Activated naive CD4-positive, alpha-beta T cell treated with anti-CD3 and anti-CD28 coated beads, Interleukin-2, amount 50 U/mL, for 24 hours (primary cell): ENCODE data around the gene TP73.

Experiments used
- H3K27ac Mint-ChIP-seq: one replicate; pipeline ENCODE4 v1.8.0; 2021; ENCODE audit warnings: mild to moderate bottlenecking, mixed read lengths
- H3K27me3 Mint-ChIP-seq: one replicate; pipeline ENCODE4 v1.8.0; 2021; ENCODE audit warnings: mixed read lengths
- H3K36me3 Mint-ChIP-seq: one replicate; pipeline ENCODE4 v1.8.0; 2021; ENCODE audit warnings: mixed read lengths
- H3K4me1 Mint-ChIP-seq: one replicate; pipeline ENCODE4 v1.8.0; 2021; ENCODE audit warnings: mixed read lengths
- H3K4me3 Mint-ChIP-seq: one replicate; pipeline ENCODE4 v1.8.0; 2021; ENCODE audit warnings: mild to moderate bottlenecking, mixed read lengths
- H3K9me3 Mint-ChIP-seq: one replicate; pipeline ENCODE4 v1.8.0; 2021; ENCODE audit warnings: mixed read lengths

TP73 gene

DNA sequence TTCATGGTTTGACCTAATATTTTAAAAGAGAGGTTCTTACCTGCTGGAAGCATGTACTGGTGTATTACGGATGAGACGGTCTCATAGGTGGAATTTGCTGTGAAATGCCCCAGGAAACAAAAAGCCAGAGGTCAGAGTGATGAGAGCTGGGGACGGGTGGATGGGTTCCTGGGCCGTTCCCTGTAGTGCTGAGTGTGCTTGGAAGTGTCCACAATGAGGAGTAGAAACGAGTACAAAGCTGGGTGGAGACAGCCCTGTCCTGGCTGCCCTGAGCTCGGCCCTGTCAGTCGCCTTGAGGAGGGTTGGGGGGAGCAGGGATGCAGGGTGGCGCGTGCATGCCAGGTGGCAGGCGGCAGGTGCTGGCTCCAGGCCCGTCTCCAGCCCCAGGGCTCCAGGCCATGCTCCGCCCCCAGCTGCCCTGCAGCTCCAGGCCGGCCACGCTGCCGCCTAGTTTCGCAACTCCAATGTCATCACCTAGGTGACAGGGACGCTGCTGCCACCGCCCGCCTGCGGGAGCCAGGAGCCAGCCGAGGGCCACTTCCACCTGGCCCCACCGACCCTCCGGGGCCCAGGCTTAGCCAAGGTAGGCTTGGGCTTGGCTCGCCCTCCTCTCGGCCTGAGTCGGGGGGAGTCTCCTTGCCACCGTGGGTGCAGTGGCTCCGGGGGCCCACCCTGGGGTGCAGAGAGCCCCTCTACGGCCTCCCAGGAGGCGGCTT, 16.4 kb downstream of the TP73 start:
- Mint-ChIP-seq H3K9me3 (no peaks in the 10 kb centered on the region), H3K27me3 (no peaks in the 10 kb centered on the region), H3K36me3 (no peaks in the 10 kb centered on the region), H3K4me3 (no peak overlapping the region), H3K27ac (no peak overlapping the region), H3K4me1 (no peaks in the 10 kb centered on the region)

DNA sequence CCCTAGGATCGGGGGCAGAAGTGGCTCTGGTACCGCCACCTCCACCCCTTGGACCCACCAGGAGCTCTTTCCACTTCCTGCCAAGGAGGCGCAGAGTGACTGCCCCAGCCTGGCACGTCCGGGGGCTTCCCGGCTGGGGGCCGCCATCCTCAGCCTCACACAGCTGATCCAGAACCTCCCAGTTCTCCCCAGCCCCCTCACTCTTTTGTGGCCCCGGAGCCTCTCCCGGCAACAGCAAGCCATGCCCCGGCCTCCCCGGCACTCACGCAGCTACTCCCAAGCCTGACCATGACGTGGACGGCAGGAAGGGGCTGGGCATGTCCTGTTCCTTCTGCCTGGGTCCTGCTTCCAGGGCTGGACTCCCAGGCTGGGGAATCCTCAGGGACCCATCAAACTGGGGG, 17.1 kb downstream of the TP73 start:
- no peak overlapping the region for H3K27ac Mint-ChIP-seq
- no peaks in the 10 kb centered on the region for H3K27me3 Mint-ChIP-seq
- no peaks in the 10 kb centered on the region for H3K36me3 Mint-ChIP-seq
- H3K9me3 Mint-ChIP-seq, result no peaks in the 10 kb centered on the region
- H3K4me1 Mint-ChIP-seq, result no peaks in the 10 kb centered on the region
- H3K4me3 Mint-ChIP-seq, result no peak overlapping the region

DNA sequence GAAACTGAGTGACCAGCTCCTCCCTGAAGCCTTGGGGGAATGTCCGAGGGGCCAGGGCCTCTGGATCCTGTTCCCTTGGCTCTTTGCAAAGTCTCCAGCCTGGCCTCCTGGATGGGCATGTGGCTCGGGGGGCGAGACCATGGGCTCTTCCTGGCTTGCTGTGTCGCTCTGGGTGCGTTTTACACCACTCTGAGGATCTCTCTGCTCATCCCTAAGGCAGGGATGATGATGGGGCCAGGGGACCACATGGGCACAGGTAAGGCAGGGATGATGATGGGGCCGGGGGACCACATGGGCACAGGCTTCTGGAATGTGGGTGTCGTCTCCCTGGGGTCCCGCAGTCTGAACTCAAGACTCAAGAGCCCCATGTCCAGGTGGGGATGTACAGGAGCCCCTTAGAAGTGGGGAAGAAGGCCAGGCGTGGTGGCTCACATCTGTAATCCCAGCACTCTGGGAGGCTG, 17.7 kb downstream of the TP73 start:
- H3K27me3 Mint-ChIP-seq, result no peaks in the 10 kb centered on the region
- H3K4me1 Mint-ChIP-seq, result no peaks in the 10 kb centered on the region
- no peak overlapping the region for H3K27ac Mint-ChIP-seq
- H3K4me3 Mint-ChIP-seq, result no peak overlapping the region
- no peaks in the 10 kb centered on the region for H3K9me3 Mint-ChIP-seq
- H3K36me3 Mint-ChIP-seq, result no peaks in the 10 kb centered on the region

DNA sequence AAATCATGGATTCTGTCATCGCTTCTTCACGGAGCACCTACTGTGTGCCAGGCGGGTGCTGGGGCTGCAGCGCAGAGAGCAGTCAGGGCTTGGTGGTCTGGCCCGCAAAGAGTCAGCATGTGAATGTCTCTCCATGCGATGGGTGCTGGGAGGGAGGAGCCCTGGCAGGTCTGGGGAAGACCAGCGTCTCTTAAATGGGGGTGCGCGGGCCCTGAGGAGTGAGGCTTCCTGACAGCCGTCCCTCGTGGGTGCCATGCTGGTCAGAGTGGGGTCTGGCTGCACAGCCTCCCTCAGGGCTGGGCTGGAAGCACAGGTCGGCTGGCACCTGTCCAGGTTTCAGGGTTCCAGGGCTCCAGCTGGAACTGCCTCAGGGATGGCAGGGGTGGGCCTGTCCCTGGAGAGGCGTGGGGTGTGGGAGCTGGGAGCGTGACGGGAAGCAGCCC, 18.5 kb downstream of the TP73 start:
- Mint-ChIP-seq H3K9me3 (no peaks in the 10 kb centered on the region), H3K4me1 (no peaks in the 10 kb centered on the region), H3K27me3 (no peaks in the 10 kb centered on the region), H3K27ac (no peak overlapping the region), H3K36me3 (no peaks in the 10 kb centered on the region), H3K4me3 (no peak overlapping the region)

DNA sequence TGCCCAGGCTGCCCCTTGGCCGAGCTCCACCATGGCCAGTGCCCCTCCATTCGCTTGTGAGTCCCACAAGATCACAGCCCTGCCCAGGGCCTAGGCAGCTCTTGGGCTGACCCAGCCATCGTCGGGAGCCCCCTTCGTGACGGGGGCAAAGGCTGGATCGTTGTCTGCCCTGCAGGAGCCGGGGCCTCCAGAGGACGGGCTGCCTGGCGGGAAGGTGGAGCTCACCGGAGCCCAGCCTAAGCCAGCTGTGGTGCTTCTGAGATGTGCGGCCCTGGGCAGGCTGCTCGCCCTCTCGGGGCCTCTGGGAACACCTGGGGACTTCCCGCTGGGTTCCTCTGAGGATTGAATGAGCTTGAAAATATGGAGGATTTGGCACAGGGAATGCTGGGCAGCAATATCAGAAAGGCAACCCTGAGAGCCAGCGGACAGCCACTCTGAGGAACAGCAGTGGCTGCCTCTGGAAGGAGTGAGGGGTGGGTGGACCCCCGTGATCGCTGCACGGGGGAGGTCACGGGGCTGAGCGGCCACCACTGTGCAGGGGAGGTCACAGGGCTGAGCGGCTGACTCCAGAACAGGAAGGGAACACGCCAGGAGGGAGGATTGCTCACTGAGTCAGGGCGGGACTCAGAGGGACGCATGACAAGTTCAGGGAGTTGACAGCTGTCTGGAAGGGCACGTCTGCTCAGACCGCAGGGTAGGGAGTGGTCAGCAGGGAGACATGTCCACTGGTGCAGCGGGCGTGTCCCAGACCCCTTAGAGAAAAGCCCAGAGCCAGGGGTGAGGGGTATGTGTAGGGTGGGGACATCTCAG, 19.3 kb downstream of the TP73 start:
- Mint-ChIP-seq H3K9me3 (no peaks in the 10 kb centered on the region), H3K4me3 (no peak overlapping the region), H3K27me3 (no peaks in the 10 kb centered on the region), H3K27ac (no peak overlapping the region), H3K36me3 (no peaks in the 10 kb centered on the region), H3K4me1 (no peaks in the 10 kb centered on the region)

DNA sequence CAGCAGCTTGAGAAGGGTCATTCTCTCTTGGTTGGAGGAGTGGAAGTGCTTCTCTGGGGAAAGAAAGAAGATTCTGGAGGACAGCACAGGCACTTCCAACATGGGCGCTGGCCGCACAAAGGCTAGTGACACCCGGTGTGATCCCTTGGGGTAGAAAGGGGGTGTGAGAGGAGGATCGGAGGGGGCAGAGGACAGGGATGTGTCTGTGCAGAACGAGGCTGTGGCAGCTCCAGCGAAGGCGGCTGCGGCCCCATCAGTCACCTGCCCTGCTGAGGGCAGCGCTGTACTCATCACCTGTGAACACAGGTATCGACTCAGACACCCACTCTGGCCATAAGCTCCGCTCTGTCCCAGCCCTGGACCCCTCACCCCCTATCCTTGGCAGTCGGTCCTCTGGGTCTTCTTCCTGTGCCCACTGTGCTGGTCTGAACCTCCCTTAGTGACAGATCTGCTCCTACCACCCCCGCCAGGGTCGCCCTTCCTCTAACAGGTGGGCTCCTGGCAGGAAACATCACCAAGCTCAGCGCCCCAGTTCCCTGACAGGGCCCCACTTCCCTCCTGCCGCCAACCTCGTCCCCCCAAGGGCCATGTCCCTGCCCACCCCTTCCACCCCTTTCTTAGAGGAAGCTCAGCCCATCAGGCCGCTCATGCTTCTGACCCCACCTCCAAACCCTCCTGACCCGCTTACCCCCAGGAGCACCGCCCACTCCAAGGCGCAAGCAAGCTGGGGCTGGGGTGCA, 20.1 kb downstream of the TP73 start:
- Mint-ChIP-seq H3K27ac (peak overlapping the region; percentile 41), H3K9me3 (no peaks in the 10 kb centered on the region), H3K36me3 (no peaks in the 10 kb centered on the region), H3K4me1 (peaks cover 2% of the 10 kb centered on the region), H3K4me3 (no peak overlapping the region), H3K27me3 (no peaks in the 10 kb centered on the region)

DNA sequence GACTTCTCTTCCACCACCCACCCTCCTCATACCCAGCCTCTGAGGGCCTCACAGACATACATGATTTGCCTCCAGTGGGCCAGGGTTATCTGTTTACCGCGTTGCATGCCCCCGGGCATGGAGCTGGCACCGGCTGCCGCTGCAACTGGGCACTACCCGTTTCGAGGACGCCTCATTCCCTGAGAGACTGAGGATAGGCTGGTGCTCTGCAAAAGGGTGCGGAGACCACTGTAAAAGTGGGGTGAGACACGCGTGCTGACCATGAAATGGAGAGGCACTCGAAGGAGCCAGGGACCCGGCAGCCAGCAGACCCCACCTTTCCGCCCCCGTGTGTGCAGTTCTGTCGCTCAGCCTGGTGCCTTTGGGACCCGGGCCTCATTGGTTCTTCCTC, 20.6 kb downstream of the TP73 start:
- no peaks in the 10 kb centered on the region for H3K36me3 Mint-ChIP-seq
- no peak overlapping the region for H3K4me3 Mint-ChIP-seq
- no peak overlapping the region for H3K27ac Mint-ChIP-seq
- no peaks in the 10 kb centered on the region for H3K9me3 Mint-ChIP-seq
- H3K4me1 Mint-ChIP-seq, result peaks cover 8% of the 10 kb centered on the region
- no peaks in the 10 kb centered on the region for H3K27me3 Mint-ChIP-seq

DNA sequence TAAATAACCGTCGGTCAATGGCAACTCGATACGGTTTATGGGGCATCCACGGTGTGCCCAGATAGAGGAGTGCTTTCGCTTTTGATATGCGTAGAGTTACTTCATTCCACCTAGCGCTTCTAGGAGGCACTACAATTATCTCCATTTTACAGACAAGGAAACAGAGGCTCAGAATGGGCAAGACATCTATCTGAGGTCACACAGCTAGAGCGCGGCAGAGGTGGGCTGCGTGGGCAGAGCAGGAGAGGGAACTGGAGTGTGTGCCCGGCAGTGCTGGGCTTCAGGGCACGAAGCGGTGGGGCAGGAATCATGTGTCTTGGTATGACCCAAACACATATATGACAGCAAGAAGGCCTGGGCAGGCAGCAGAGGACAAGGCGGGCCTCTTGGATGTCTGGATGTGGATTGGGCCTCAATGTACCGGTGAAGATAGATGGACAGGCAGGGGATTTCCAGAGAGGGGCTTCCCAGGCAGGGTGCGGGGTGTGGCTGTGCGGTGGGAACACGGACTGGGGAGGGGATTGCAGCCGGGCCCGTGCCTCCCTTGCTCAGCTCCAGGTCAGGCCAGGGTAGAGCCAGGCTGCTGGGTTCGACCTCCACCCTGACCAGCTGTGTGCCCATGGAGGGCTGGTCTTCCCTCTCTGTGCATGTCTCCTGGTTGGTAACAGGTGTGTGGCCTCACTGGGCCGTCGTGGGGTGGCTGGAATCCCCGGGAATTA, 21.2 kb downstream of the TP73 start:
- H3K4me1 Mint-ChIP-seq, result peaks cover 10% of the 10 kb centered on the region
- H3K4me3 Mint-ChIP-seq, result no peak overlapping the region
- H3K27ac Mint-ChIP-seq, result no peak overlapping the region
- H3K27me3 Mint-ChIP-seq, result no peaks in the 10 kb centered on the region
- H3K9me3 Mint-ChIP-seq, result no peaks in the 10 kb centered on the region
- no peaks in the 10 kb centered on the region for H3K36me3 Mint-ChIP-seq

DNA sequence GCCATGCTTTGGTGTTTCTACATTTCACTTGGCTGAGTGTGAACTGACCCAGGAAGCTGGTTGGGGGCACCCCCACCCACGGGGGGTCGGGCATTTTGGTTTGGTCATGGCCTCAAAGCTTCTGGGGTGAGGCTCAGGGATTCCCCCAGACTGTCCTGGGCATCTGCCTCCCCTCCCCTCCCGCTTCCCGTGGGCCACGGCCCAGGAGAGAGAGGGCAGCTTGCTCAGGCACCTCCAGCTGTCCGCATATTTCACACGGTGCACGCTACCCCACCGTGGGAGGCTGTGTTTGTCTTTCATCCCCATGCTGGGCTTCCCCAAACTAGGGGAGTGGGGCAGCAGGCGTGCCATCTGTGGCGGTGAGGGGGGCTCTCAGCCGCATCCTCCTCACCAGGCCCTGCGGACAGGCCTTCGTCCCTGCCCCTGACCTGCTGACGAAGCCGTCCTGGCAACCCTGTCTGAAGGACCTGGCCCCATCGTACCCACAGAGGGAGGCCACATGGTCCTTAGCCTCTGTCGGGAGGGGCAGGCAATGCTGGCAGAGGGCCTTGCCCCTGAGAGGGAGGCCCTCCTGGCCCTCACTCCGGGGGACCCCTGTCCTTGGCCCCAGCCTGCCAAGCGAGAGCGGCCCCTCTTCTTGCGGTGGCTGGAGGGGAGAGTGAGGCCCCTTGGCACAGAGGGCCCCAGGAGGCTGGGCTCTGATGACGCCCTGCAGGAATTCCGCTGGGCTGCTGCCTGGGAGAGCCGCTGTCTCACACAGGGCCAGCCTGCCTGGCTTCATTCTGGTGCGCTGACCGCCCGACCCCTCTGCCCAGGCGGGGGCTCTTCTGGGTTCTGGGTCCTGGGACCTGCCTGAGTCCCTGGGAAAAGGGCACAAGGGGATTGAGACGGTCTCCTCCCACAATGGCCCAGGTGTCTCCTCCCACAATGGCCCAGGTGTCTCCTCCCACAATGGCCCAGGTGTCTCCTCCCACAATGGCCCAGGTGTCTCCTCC, 22.1 kb downstream of the TP73 start:
- Mint-ChIP-seq H3K27ac (no peak overlapping the region), H3K4me3 (no peak overlapping the region), H3K27me3 (no peaks in the 10 kb centered on the region), H3K36me3 (no peaks in the 10 kb centered on the region), H3K4me1 (peaks cover 13% of the 10 kb centered on the region), H3K9me3 (no peaks in the 10 kb centered on the region)

DNA sequence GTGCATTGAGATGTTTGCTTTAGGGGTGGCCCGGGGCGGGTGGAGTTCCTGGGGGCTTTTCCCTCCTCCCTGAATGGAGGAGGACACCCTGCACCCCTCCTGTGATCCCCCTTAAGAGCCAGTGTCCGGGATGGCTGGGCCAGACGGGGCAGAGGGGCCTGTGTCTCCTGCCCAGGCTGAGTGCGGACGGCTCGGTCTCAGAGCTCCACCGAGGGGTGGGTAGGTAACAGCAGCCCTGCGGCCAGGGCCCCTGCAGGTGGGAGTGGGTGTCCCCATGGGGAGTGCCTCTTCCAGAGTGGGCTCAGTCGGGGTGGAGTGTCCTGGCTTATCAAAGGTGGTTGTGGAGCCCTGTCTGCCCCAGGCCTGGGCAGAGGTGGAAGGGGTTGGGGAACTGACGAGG, 23.1 kb downstream of the TP73 start:
- Mint-ChIP-seq H3K36me3 (no peaks in the 10 kb centered on the region), H3K27ac (no peak overlapping the region), H3K4me3 (no peak overlapping the region), H3K9me3 (no peaks in the 10 kb centered on the region), H3K27me3 (no peaks in the 10 kb centered on the region), H3K4me1 (peaks cover 20% of the 10 kb centered on the region)

DNA sequence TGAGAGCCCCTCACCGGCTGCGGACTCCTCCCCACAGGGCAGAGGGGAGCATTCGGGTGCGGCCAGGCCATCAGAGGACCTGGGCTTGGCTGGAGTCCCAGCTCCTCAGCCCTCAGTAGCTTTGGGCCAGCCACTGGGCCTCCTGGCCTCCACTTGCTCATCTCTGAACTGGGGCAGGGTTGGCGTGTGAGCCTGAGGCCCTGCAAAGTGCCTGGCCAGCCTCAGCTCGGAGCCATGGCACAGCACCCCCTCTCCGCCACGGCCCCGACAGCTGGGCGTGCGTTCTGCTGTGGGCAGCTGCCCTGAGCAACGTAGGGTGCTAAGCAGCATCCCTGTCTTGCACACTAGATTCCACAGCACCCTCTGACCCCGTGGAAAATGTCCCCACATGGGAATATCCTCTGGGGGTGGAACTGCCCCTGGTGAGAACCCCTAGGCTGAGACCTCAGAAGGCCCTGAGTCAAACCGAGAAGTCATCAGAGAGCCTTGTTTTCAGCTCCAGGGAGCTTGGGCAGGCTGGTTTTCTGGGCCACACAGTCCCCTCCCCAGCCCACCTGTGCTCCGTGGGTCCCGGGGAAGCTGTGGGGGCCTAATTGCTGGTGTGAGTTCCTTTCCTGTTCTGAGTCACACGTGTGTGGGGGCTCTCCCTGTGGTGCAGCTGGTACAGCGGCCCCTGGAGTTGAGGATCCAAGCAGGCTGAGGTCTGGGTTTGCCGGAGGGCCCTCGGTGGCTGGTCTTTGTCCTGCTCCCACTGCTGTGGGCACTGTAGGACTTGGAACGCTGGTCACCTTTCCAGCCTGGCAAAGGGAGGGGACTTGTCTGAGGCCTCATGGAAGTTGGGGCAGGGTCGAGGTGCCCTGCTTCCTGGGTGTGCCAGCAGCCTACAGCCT, 24.5 kb downstream of the TP73 start:
- H3K4me3 Mint-ChIP-seq, result no peak overlapping the region
- H3K27me3 Mint-ChIP-seq, result no peaks in the 10 kb centered on the region
- H3K9me3 Mint-ChIP-seq, result no peaks in the 10 kb centered on the region
- H3K36me3 Mint-ChIP-seq, result no peaks in the 10 kb centered on the region
- H3K27ac Mint-ChIP-seq, result no peak overlapping the region
- H3K4me1 Mint-ChIP-seq, result peaks cover 20% of the 10 kb centered on the region

DNA sequence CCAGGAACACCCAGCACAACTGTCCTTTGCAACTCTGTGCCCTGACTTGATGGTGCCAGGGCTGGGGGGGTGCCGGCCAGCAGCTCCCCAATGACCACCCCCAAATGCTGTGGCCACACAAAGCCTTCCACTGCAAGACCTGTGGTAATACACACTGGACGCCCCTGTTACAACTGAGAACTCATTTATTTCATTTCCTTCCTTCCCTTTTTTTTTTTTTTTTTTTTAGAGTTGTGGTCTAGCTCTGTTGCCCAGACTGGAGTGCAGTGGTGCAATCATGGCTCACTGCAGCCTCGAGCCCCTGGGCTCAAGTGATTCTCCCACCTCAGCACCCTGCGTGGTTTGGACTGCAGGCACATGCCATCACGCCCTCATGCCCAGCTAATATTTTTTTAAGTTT, 25.2 kb downstream of the TP73 start:
- H3K4me1 Mint-ChIP-seq, result peaks cover 20% of the 10 kb centered on the region
- no peaks in the 10 kb centered on the region for H3K36me3 Mint-ChIP-seq
- H3K4me3 Mint-ChIP-seq, result no peak overlapping the region
- no peaks in the 10 kb centered on the region for H3K9me3 Mint-ChIP-seq
- no peak overlapping the region for H3K27ac Mint-ChIP-seq
- no peaks in the 10 kb centered on the region for H3K27me3 Mint-ChIP-seq

DNA sequence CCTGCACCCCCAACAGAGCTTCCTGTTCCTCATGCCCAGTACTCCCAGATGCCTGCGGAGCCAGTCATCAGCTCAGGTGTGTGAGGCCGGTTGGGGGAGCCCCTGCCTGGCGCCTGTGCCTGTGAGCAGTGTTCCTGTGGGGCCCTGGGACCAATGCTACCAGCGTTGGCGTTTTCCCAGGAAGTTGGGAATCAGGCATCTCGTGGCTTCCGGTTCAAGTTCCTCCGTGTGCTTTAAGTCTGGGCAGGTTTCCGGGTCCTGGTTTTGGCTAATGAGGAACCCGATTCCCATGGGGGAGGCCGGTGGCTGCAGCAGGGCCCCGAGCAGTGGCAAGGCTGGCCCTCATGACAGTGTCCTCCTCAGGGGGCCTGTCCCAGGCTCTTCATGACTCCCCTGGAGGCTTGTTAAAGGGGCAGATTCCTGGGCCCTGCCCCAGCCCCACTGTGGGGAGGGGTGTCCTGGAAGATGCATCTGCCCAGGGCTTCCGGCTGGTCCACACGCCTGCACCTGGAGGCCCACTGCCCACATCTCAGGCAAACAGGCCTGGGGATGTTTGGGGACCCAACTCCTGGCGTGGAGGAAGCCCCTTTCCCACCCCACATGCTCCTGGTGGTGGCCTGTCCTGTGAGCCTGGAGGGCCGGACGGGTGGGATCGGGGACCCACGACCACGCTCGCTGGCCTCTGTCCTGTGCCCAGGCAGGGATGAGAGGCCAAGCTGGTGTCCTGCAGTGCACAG, 26.2 kb downstream of the TP73 start:
- Mint-ChIP-seq H3K36me3 (no peaks in the 10 kb centered on the region), H3K4me1 (peaks cover 20% of the 10 kb centered on the region), H3K27ac (no peak overlapping the region), H3K4me3 (no peak overlapping the region), H3K9me3 (no peaks in the 10 kb centered on the region), H3K27me3 (no peaks in the 10 kb centered on the region)
